GM19395 (cell line): ENCODE measurements around the gene EVX1.

ENCODE experiments used
- ATAC-seq: cut with Tn5 transposase; IDR thresholded peaks from one replicate; pipeline ENCODE4 v1.9.1; 2021; ENCODE audit warnings: mild to moderate bottlenecking, moderate library complexity; ENCODE audit not compliant: unreplicated experiment

Gene EVX1

GRCh38 chr7:27242555-27243339 lies at the start of gene EVX1:
EVX1 (plus strand) TSS chr7:27242802; CDS start chr7:27243031, 229 bp downstream.
- no peak for ATAC-seq

DNA sequence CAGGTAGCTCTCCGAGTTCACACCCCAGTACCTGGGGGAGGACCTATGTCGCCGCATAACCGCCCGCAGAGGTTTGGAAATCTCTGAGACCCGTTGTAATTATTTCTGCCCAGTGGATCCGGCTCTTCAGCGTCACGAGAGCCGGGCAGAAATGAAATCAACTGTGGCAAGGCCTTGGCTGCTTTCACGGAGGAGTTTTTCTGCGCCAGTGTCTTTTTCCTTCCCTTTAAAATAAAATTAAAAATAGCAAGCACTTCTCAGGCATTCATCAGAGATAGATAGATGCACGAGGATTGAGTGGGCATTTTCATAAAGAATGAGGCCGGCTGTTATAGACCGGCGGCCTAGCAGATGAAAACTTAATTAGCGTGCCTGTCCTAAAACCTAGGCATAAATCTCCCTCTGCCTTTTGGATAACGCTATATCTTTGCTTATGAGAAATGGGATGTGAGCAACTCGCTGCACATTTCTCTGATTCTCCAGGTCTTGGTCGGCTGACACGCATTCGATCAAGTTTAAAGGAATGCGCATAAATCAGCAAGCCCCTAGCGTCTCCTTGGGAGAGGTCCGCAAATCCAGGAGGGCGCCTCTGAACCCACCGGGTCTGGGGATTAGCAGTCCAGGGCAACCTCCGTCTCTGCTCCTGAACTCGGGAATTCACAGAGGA lies 49.1 kb upstream of the EVX1 start:
- ATAC-seq: no peak

DNA sequence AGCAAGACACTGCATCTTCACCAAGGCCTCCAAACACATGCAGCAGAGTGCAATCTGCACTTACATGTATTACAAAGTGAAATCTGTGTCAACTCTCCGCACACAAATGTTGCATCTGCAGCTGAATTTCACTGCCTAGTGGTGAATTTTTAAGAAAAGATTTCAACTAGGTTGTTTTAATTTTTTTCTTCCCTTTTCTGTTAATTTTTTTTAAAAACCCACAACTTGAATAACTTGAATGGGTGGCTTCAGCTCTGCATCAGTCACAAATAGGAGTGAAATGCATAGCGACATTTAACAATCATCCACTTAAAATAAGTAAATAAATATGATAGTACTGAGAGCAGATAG lies 48.6 kb upstream of the EVX1 start:
- no peak for ATAC-seq

DNA sequence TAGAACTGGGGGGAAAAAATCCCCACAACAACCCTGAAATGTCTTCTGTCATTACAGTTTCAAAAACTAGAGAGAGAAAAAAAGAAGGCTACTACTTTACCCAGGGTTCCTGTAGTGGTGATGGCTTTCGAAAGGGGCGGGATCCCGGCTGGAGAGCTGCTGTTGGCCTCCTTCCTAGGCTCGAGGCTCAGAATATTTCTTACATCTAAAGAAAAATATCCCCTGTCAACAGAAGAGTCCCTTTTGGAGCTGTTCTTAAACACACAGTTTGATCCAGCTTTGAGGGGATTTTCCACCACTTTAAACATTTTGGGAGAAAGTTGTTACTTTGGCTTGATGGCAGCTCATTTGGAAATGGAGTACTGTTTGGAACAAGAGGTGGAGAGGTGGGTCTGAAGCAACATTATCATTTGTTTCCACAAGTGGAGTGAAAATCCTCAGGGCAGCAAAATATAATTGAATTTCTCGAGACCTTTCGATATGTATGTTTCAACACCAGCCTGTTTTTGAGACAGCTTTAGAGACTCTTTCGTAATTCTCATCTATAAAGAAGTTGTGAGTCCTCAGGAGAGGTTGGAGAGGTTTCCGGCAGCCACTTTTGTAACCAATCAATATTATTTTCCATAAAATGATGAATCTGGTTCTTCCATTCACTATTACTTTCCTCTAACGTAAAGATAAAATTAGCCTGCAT lies 47.8 kb upstream of the EVX1 start:
- no peak for ATAC-seq

DNA sequence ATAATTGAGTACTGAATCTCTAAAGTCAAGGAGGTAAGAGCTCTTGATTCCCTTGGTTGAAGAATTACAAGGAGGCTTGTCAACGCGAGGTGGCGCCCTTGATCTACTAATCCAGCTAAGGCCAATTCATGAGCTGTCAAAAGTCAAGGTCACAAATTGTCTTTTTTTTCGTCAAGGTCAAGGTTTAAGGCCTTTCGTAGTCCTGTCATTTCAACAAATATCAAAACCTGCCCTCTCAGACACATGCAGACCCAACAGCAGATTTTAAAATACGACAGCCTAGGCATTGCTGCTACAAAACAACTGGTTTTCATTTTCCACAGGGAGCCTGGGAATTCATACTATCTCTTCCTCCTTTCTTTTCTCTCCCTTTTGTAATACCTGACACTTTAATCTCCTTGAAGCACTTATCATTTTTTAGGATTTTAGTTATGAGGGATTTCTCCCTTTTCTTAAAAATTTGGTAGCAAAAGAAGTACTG lies 46.3 kb upstream of the EVX1 start:
- ATAC-seq: no peak

DNA sequence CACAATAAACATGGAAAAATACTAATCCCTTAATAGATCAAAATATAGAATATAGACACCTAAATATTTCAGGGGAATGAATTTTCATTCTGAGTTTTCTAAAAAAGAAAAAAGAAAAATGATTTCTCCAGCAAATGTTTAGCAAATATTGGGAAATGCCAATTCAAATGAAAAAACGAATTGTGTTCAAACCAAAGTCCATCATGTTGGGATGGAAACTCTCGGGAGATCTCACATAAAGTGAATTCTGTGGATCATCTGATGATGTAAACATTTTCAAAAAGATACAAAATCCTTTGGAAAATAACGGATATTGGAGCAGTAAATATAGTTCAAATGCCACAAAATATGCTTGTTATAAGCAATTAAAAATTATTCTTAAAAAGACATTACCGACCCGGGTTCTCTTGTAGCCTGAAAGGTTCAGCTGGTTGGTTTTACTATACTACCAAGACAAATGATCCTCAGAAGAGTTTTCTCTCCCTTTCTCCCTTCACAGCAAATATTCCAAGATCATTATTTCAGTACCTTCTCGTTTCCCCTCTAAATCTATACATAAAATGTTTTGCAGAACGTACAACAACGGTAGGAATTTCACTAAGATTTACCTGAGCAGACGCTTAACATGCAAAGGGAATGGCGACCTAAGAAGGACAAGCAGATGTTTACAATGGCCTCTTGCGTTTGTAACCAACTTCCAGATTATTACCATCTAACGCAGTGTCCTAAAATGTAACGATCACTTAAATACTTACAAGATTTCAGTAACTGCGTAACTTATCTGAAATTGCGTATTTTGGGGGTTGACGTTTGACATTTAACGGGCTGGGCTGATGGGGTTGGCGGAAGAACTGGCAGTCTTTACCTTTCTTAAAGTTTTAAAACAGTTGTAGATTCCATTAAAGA lies 45.2 kb upstream of the EVX1 start:
- ATAC-seq: no peak

GRCh38 chr7:27198138-27198841 lies 44.3 kb upstream of the EVX1 start:
- ATAC-seq: no peak

- ATAC-seq: no peak
Observed at GRCh38 chr7:27198871-27199801, 43.5 kb upstream of the EVX1 start.

DNA sequence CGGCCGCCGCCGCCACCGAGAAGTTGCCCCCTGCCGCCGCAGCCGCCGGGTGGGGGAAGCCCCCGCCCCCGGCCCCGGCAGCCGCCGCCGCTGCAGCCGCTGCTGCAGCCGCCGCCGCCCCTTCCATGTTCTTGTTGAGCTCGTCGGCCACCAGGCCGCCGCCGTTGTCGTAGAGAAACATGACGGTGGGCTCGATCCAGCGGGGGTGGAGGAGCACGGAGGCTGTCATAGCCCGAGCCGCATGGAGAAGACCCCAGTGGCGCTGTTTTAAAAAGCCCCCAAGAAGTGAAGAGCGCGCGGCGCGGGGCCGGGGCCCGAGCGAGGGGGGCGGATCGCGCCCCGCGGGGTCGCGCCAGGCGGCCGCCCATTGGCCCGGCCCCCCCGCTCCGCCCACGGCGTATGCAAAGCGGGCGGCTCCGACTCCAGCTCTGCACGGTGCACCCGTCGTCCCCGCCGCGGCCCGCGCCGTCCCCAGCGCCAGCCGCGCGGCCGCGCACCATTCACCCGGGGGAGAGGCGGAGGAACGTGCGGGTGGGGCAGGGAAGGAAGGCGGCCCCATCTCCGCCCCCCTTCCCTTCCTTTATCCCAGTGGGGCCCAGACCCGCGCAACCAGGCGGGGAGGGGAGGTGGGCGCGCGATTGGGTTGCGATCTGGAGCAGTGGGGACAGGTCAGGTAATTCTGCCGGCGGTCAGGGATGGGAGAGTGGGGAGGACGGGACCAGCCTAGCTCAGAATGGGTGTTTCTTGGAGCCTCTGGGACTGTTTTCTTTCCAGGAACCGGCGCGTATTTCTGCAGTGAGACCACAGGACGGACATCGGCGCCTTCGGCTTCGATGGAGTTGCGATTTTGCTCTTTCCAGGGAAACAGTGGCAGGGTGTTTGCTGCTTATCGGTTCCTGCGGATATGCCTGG lies 42.5 kb upstream of the EVX1 start, which contains the start of gene HOXA13:
HOXA13 (minus strand) TSS at position 243 of the 912 bp plus-strand sequence; CDS start at position 229, 14 bp downstream.
- ATAC-seq: no peak

DNA sequence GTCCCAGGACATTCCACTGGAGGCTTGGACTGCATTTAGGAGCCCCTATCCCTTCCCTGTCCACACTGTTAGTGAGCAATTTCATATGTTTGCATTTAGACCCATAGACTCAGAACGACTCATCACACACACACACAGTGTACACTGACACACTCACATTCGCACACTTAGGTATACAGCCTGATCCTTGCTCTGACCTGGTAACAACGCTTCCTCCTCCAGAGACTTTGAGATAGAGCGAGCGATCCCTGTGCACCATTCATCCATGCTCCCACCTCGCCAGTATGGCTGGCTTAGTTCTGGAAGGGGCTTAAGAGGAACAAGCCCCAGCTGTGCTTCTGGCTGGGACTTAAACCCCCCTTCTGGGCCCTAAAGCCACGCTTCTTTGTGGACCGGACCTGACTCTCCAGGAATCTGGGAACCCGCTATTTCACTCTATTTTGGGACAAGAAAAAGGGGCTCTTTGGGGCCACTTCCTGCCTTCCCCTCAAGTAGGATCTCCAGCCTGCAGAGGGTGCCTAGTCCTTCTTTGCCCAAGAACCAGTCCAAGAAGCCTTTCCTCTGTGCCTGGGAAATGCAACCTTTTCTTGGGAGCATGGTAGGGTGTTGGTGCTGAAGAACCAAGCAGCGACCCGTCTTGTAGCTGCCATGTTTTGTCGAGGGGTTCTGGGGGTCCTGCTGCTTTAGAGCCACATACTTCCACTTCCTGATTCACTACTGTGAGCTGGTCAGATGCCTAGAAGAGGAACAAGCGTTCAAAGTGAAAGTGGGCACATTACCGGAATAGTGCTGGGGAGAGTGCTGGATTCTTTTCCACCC lies 41.6 kb upstream of the EVX1 start:
- ATAC-seq: no peak

GRCh38 chr7:27201580-27202017 lies 41.0 kb upstream of the EVX1 start:
- ATAC-seq: no peak

GRCh38 chr7:27202018-27202861 lies 40.4 kb upstream of the EVX1 start:
- ATAC-seq: no peak

DNA sequence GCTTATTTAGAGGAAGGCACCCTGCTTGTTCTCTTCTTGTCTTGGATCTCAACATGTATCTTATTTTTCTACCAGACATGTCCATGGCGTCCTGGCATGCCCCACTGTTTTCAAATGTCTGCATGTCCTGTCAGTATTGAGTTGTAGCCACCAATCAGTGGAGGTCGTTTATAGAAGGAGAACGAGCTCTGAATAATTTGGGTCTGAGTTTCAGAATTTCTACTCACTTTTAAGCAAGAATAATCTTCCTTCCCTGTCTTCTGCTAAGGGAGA lies 39.8 kb upstream of the EVX1 start:
- ATAC-seq: no peak

DNA sequence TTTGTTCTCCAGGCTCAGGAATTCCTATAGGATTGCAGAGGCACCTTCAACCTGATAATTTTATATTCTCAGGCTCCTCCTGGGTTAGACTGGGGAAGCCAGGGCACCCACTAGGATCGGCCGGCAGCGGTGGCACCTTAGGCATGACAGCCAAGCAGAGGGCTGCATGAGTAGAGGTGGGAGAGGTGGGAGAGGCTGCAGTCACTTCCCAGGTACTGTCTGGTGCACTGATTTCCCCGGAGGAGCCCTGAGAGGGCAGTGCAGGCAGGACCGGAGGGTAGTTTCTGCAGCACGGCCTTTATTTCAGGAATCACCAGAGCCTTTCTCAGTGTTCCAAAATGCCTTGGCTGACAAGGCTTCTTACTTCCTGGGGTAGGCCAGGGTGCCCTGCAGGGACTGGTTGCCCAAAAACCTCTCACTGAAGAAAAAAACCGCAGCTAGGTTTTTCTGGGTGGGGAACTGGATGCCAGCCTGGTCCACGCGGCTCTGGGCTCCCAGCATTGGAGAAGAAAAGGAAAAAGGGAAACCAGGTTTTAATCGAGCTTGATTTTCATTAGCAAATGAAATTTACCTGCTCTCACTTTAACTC lies 39.1 kb upstream of the EVX1 start:
- ATAC-seq: no peak

DNA sequence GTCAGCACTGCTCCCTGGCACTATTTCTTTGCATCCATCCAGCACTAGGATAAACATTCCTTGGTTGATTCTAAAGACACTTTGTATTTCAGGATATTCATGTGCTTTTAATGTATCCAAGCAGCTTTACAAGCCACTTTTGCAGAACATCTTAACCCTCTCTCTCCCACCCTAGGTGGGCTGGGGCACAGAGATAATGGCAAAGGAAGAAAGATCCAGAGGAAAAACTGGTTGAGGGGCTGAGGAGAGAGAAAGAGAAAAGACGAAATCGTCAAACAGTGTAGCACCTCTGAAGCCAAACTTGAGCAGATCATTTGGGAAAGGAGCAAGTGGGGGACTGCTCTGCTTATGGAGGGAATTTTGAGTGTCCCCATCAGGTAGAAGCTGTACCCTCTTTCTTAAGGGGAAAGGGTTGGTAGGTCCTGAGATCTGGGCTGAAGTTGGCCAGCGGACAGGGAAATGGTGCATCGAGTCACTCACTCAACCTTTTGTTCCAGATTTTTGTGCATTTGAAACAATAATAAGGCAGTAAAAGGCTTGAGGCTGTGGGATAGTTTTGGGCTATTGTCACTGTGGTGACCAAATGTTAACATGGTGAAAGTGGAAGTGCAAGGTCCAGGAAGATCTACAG lies 38.5 kb upstream of the EVX1 start:
- ATAC-seq: no peak
